SK-N-SH (cell line): ENCODE results near the gene RAB6A.

ENCODE experiments used
- CTCF ChIP-seq: fragments of 200-600 bp; sonication (generic); IDR thresholded peaks from 2 replicates; pipeline ENCODE4 v1.6.1; 2017; ENCODE audit warnings: antibody characterized with exemption, mild to moderate bottlenecking, moderate library complexity
- EZH2phosphoT487 ChIP-seq: fragments of 200-600 bp; sonication (generic); IDR thresholded peaks from 2 replicates; pipeline ENCODE4 v1.6.1; 2017; ENCODE audit warnings: low read depth, mixed run types, mild to moderate bottlenecking, antibody characterized with exemption, moderate library complexity, borderline replicate concordance
- NFIC ChIP-seq: IDR thresholded peaks from 2 replicates; pipeline ENCODE4 v1.4.0; 2012; ENCODE audit warnings: borderline replicate concordance
- NRF1 ChIP-seq: IDR thresholded peaks from 2 replicates; pipeline ENCODE4 v1.6.1; 2012; ENCODE audit warnings: low read depth, mild to moderate bottlenecking, low read length
- RFX5 ChIP-seq: IDR thresholded peaks from 2 replicates; pipeline ENCODE4 v1.6.1; 2012; ENCODE audit warnings: mild to moderate bottlenecking, improper control_type of control experiment, low read length
- SMC3 ChIP-seq: IDR thresholded peaks from 2 replicates; pipeline ENCODE4 v1.6.1; 2012; ENCODE audit warnings: low read depth, low read length, improper control_type of control experiment
- TF ChIP-seq, protein P1 (sequence below): IDR thresholded peaks from 2 replicates; pipeline ENCODE4 v1.6.1; 2012; ENCODE audit warnings: mild to moderate bottlenecking, low read depth, low read length, moderate library complexity
- TF ChIP-seq, protein P2 (sequence below): IDR thresholded peaks from 2 replicates; pipeline ENCODE4 v1.4.0; 2012; ENCODE audit warnings: low read depth, borderline replicate concordance
- TF ChIP-seq, protein P3 (sequence below): IDR thresholded peaks from 2 replicates; pipeline ENCODE4 v1.4.0; 2012; ENCODE audit warnings: low read depth

DNA sequence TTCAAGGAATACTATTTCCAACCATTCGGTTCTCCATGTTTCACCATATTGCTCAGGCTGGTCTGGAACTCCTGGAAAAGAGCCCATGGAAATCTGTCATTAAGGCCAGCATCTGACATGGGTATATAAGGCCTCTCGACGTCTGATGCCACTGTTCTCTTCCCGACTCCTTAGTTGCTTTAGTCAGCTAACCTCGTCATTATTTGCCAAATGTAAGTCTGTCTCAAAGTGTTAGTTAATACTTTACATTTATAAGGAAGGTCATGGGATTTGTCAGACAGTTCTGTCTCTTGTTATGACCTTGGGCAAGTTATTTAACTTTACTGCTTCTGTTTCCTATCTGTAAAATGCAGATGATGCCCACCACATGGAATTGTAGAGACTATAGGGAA is 28.4 kb upstream of the RAB6A start:
- no peak for TF ChIP-seq NFIC
- TF ChIP-seq, protein P1, sequence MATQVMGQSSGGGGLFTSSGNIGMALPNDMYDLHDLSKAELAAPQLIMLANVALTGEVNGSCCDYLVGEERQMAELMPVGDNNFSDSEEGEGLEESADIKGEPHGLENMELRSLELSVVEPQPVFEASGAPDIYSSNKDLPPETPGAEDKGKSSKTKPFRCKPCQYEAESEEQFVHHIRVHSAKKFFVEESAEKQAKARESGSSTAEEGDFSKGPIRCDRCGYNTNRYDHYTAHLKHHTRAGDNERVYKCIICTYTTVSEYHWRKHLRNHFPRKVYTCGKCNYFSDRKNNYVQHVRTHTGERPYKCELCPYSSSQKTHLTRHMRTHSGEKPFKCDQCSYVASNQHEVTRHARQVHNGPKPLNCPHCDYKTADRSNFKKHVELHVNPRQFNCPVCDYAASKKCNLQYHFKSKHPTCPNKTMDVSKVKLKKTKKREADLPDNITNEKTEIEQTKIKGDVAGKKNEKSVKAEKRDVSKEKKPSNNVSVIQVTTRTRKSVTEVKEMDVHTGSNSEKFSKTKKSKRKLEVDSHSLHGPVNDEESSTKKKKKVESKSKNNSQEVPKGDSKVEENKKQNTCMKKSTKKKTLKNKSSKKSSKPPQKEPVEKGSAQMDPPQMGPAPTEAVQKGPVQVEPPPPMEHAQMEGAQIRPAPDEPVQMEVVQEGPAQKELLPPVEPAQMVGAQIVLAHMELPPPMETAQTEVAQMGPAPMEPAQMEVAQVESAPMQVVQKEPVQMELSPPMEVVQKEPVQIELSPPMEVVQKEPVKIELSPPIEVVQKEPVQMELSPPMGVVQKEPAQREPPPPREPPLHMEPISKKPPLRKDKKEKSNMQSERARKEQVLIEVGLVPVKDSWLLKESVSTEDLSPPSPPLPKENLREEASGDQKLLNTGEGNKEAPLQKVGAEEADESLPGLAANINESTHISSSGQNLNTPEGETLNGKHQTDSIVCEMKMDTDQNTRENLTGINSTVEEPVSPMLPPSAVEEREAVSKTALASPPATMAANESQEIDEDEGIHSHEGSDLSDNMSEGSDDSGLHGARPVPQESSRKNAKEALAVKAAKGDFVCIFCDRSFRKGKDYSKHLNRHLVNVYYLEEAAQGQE = no peak
- no peak for TF ChIP-seq CTCF
- no peak for TF ChIP-seq SMC3
- TF ChIP-seq, protein P2, sequence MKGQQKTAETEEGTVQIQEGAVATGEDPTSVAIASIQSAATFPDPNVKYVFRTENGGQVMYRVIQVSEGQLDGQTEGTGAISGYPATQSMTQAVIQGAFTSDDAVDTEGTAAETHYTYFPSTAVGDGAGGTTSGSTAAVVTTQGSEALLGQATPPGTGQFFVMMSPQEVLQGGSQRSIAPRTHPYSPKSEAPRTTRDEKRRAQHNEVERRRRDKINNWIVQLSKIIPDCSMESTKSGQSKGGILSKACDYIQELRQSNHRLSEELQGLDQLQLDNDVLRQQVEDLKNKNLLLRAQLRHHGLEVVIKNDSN = no peak
- no peak for TF ChIP-seq NRF1
- no peak for TF ChIP-seq EZH2phosphoT487
- TF ChIP-seq, protein P3, sequence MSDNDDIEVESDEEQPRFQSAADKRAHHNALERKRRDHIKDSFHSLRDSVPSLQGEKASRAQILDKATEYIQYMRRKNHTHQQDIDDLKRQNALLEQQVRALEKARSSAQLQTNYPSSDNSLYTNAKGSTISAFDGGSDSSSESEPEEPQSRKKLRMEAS = no peak
- TF ChIP-seq RFX5 = no peak
